ENCODE results near the gene EPB41L5.

DNA sequence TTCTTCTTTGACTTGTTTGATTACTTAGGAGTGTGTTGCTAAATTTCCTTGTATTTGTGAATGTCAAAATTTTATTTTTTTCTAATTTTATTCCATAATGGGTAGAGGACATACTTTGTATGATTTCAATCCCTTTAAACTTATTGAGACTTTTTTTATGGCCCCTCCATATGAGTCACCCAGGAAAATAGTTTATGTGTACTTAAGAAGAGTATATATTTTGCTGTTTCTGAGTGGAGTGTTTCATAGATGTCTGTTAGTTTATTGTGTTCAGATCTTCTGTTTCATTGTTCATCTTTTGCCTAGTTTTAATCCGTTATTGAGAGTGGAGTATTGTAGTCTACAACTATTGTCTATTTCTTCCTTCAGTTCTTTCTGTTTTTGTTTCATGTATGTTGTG lies 81.9 kb downstream of the EPB41L5 start:
- TF ChIP-seq, protein P1, sequence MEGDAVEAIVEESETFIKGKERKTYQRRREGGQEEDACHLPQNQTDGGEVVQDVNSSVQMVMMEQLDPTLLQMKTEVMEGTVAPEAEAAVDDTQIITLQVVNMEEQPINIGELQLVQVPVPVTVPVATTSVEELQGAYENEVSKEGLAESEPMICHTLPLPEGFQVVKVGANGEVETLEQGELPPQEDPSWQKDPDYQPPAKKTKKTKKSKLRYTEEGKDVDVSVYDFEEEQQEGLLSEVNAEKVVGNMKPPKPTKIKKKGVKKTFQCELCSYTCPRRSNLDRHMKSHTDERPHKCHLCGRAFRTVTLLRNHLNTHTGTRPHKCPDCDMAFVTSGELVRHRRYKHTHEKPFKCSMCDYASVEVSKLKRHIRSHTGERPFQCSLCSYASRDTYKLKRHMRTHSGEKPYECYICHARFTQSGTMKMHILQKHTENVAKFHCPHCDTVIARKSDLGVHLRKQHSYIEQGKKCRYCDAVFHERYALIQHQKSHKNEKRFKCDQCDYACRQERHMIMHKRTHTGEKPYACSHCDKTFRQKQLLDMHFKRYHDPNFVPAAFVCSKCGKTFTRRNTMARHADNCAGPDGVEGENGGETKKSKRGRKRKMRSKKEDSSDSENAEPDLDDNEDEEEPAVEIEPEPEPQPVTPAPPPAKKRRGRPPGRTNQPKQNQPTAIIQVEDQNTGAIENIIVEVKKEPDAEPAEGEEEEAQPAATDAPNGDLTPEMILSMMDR (IDR thresholded peaks at IDR 0.05 in 8 of 11, conservative IDR thresholded peaks at IDR 0.05 in 3 of 11), result no peak
- TF ChIP-seq POLR2A (IDR thresholded peaks at IDR 0.05) (no peak), POLR2AphosphoS5 (IDR thresholded peaks at IDR 0.05) (no peak)

Data from spleen (tissue), 7 donors.